ENCODE measurements around the gene ACOX1. TPM values are rescaled to one million over a fixed set of nuclear protein-coding genes. Genes with fewer than 3 reads are reported as not detected.

Gene ACOX1
- total and polyA plus RNA-seq, 2 of the 13 experiments (the other 11 are each of a cell fraction or from before 2014, with no cell fraction given): 86.4 to 120 TPM

DNA sequence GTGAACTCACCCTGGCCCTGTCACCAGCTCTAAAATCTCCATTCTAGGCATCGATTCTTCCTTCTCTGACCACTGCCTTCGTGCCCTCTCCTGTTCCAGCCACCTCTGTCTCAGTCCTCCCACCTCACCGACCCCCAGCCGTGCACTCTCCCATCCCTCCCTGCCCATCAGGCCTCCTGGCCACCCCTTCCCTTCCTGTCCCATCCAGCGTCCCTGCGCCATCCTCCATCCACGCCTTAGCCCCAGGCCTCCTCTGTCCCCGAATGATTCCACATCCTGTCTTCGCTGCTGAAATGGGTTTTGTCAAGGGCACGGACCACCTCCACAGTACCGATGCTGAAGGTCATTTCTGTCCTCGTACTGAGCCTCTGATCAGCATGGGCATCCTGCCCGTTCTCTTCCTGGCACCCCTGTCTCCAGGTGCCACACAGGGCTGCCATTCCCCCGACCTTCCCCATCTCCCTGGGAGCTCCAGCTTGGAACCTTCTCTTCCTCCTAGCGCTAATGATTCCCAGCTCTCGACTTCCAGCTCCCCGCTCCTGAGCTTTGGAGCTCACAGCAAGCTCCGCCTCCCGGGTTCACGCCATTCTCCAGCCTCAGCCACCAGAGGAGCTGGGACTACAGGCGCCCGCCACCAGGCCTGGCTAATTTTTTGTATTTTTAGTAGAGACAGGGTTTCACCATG lies 84.8 kb downstream of the ACOX1 start (continued):
- TF ChIP-seq, protein P1, sequence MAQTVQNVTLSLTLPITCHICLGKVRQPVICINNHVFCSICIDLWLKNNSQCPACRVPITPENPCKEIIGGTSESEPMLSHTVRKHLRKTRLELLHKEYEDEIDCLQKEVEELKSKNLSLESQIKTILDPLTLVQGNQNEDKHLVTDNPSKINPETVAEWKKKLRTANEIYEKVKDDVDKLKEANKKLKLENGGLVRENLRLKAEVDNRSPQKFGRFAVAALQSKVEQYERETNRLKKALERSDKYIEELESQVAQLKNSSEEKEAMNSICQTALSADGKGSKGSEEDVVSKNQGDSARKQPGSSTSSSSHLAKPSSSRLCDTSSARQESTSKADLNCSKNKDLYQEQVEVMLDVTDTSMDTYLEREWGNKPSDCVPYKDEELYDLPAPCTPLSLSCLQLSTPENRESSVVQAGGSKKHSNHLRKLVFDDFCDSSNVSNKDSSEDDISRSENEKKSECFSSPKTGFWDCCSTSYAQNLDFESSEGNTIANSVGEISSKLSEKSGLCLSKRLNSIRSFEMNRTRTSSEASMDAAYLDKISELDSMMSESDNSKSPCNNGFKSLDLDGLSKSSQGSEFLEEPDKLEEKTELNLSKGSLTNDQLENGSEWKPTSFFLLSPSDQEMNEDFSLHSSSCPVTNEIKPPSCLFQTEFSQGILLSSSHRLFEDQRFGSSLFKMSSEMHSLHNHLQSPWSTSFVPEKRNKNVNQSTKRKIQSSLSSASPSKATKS (CRISPR knock-in tag; IDR thresholded peaks at IDR 0.05): no peak
- TF ChIP-seq CBFB (CRISPR knock-in tag; IDR thresholded peaks at IDR 0.05) (no peak), HDAC1 (CRISPR knock-in tag; IDR thresholded peaks at IDR 0.05) (no peak; the same call in 1 of the 2 replicates), ZC3H13 (CRISPR knock-in tag; IDR thresholded peaks at IDR 0.05) (peak; percentile 71), ZSCAN22 (CRISPR knock-in tag; IDR thresholded peaks at IDR 0.05) (no peak), MTA3 (CRISPR knock-in tag; IDR thresholded peaks at IDR 0.05) (no peak), AGO2 (optimal IDR thresholded peaks at IDR 0.05; ENCODE audit: low read depth, low read length) (peak; percentile 71), ZBTB1 (CRISPR knock-in tag; IDR thresholded peaks at IDR 0.05; ENCODE audit: borderline replicate concordance) (no peak), TRIM24 (CRISPR knock-in tag; IDR thresholded peaks at IDR 0.05) (no peak), MTF2 (CRISPR knock-in tag; IDR thresholded peaks at IDR 0.05; ENCODE audit: borderline replicate concordance) (no peak), BRD4 (CRISPR knock-in tag; IDR thresholded peaks at IDR 0.05) (no peak), AKAP8 (CRISPR knock-in tag; IDR thresholded peaks at IDR 0.05) (peak; percentile 98)
- TF ChIP-seq, protein P2, sequence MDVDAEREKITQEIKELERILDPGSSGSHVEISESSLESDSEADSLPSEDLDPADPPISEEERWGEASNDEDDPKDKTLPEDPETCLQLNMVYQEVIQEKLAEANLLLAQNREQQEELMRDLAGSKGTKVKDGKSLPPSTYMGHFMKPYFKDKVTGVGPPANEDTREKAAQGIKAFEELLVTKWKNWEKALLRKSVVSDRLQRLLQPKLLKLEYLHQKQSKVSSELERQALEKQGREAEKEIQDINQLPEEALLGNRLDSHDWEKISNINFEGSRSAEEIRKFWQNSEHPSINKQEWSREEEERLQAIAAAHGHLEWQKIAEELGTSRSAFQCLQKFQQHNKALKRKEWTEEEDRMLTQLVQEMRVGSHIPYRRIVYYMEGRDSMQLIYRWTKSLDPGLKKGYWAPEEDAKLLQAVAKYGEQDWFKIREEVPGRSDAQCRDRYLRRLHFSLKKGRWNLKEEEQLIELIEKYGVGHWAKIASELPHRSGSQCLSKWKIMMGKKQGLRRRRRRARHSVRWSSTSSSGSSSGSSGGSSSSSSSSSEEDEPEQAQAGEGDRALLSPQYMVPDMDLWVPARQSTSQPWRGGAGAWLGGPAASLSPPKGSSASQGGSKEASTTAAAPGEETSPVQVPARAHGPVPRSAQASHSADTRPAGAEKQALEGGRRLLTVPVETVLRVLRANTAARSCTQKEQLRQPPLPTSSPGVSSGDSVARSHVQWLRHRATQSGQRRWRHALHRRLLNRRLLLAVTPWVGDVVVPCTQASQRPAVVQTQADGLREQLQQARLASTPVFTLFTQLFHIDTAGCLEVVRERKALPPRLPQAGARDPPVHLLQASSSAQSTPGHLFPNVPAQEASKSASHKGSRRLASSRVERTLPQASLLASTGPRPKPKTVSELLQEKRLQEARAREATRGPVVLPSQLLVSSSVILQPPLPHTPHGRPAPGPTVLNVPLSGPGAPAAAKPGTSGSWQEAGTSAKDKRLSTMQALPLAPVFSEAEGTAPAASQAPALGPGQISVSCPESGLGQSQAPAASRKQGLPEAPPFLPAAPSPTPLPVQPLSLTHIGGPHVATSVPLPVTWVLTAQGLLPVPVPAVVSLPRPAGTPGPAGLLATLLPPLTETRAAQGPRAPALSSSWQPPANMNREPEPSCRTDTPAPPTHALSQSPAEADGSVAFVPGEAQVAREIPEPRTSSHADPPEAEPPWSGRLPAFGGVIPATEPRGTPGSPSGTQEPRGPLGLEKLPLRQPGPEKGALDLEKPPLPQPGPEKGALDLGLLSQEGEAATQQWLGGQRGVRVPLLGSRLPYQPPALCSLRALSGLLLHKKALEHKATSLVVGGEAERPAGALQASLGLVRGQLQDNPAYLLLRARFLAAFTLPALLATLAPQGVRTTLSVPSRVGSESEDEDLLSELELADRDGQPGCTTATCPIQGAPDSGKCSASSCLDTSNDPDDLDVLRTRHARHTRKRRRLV (CRISPR knock-in tag; IDR thresholded peaks at IDR 0.05): no peak; the same call in 1 of the 2 replicates
- TF ChIP-seq, protein P3, sequence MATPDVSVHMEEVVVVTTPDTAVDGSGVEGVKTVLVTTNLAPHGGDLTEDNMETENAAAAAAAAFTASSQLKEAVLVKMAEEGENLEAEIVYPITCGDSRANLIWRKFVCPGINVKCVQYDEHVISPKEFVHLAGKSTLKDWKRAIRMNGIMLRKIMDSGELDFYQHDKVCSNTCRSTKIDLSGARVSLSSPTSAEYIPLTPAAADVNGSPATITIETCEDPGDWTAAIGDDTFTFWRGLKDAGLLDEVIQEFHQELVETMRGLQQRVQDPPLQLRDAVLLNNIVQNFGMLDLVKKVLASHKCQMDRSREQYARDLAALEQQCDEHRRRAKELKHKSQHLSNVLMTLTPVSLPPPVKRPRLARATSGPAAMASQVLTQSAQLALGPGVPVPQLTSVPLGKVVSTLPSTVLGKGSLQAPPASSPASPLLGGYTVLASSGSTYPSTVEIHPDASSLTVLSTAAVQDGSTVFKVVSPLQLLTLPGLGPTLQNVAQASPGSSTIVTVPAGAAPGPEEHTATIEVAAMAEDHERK (CRISPR knock-in tag; IDR thresholded peaks at IDR 0.05; ENCODE audit: low read depth): no peak
- TF ChIP-seq, protein P4, sequence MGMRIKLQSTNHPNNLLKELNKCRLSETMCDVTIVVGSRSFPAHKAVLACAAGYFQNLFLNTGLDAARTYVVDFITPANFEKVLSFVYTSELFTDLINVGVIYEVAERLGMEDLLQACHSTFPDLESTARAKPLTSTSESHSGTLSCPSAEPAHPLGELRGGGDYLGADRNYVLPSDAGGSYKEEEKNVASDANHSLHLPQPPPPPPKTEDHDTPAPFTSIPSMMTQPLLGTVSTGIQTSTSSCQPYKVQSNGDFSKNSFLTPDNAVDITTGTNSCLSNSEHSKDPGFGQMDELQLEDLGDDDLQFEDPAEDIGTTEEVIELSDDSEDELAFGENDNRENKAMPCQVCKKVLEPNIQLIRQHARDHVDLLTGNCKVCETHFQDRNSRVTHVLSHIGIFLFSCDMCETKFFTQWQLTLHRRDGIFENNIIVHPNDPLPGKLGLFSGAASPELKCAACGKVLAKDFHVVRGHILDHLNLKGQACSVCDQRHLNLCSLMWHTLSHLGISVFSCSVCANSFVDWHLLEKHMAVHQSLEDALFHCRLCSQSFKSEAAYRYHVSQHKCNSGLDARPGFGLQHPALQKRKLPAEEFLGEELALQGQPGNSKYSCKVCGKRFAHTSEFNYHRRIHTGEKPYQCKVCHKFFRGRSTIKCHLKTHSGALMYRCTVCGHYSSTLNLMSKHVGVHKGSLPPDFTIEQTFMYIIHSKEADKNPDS (CRISPR knock-in tag; IDR thresholded peaks at IDR 0.05): no peak
- TF ChIP-seq, protein P5, sequence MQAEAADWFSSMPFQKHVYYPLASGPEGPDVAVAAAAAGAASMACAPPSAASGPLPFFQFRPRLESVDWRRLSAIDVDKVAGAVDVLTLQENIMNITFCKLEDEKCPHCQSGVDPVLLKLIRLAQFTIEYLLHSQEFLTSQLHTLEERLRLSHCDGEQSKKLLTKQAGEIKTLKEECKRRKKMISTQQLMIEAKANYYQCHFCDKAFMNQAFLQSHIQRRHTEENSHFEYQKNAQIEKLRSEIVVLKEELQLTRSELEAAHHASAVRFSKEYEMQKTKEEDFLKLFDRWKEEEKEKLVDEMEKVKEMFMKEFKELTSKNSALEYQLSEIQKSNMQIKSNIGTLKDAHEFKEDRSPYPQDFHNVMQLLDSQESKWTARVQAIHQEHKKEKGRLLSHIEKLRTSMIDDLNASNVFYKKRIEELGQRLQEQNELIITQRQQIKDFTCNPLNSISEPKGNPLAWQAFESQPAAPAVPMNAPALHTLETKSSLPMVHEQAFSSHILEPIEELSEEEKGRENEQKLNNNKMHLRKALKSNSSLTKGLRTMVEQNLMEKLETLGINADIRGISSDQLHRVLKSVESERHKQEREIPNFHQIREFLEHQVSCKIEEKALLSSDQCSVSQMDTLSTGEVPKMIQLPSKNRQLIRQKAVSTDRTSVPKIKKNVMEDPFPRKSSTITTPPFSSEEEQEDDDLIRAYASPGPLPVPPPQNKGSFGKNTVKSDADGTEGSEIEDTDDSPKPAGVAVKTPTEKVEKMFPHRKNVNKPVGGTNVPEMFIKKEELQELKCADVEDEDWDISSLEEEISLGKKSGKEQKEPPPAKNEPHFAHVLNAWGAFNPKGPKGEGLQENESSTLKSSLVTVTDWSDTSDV (CRISPR knock-in tag; IDR thresholded peaks at IDR 0.05): peak; percentile 39; the same call in 1 of the 2 replicates
